ENCODE results near the gene ARHGEF2. TPM values are rescaled to one million over a fixed set of nuclear protein-coding genes. Genes with fewer than 3 reads are reported as not detected.

Gene ARHGEF2
- total and polyA plus RNA-seq, 2 of the 13 experiments (the other 11 are each of a cell fraction or from before 2014, with no cell fraction given) = 16.1 to 32.1 TPM

- TF ChIP-seq CTCF (CRISPR knock-in tag; IDR thresholded peaks at IDR 0.05) = peak; percentile 17; the same call in 1 of the 2 replicates
- TF ChIP-seq ZKSCAN8 (CRISPR knock-in tag; IDR thresholded peaks at IDR 0.05; ENCODE audit: borderline replicate concordance) = no peak
- TF ChIP-seq ZNF33A (CRISPR knock-in tag; IDR thresholded peaks at IDR 0.05; ENCODE audit: borderline replicate concordance) = no peak
- TF ChIP-seq ZNF432 (CRISPR knock-in tag; IDR thresholded peaks at IDR 0.05; ENCODE audit: borderline replicate concordance) = no peak
- no peak for TF ChIP-seq ZNF777 (CRISPR knock-in tag; IDR thresholded peaks at IDR 0.05)
- TF ChIP-seq ZNF407 (CRISPR knock-in tag; IDR thresholded peaks at IDR 0.05; ENCODE audit: not compliant biosample characterization) = no peak
- TF ChIP-seq SIN3A (IDR thresholded peaks at IDR 0.05; ENCODE audit: borderline replicate concordance, low read depth, low read length) = no peak
- TF ChIP-seq FOSL2 (CRISPR knock-in tag; IDR thresholded peaks at IDR 0.05) = peak; percentile 48; the same call in 1 of the 2 replicates
- no peak for TF ChIP-seq TBL1XR1 (IDR thresholded peaks at IDR 0.05; ENCODE audit: borderline replicate concordance, low read length, partially characterized antibody)
- 0 out of 2 replicates have a peak, but pooled peaks have one; percentile 12 for TF ChIP-seq ZNF687 (CRISPR knock-in tag; IDR thresholded peaks at IDR 0.05)
These were observed 16.4 kb downstream of the ARHGEF2 start (continued) for GRCh38 chr1:155961937-155962336.

Measured in HepG2 (cell line).